Heart right ventricle (tissue), 16 donors: ENCODE results near the gene SDCBP2. TPM values are rescaled to one million over a fixed set of nuclear protein-coding genes. Genes with fewer than 3 reads are reported as not detected.

Source experiments
- ATAC-seq, 8 donors: fragments of 200-7000 bp; cut with Tn5 transposase; one replicate each; pipeline ENCODE4 v1.9.1; 2020; ENCODE audit warnings: mild to moderate bottlenecking in 8 of 8, moderate library complexity in 8 of 8, moderate number of reproducible peaks in 1 of 8
- DNase-seq, 2 donors: peaks; one replicate each; pipeline ENCODE4 v3.0.0-alpha.2; 2020
- H3K27ac ChIP-seq, 10 donors: fragments of 200-600 bp; sonication (generic) in 2 of 10; one replicate each; pipeline versions ENCODE4 v1.5.0 to v1.8.0; 2020 to 2022; ENCODE audit warnings: mild to moderate bottlenecking in 3 of 10
- H3K27me3 ChIP-seq, 7 donors: fragments of 200-600 bp; one replicate each; pipeline ENCODE4 v1.8.0; 2021 to 2022; ENCODE audit warnings: mild to moderate bottlenecking in 2 of 7
- H3K36me3 ChIP-seq, 9 donors: fragments of 200-600 bp; sonication (generic) in 1 of 9; one replicate each; pipeline versions ENCODE4 v1.5.0 to v1.8.0; 2020 to 2022; ENCODE audit warnings: mild to moderate bottlenecking in 2 of 9
- H3K4me1 ChIP-seq, 9 donors: fragments of 200-600 bp; sonication (generic) in 1 of 9; one replicate each; pipeline versions ENCODE4 v1.5.0 to v1.8.0; 2020 to 2022; ENCODE audit warnings: mild to moderate bottlenecking in 4 of 9
- H3K4me3 ChIP-seq, 10 donors: fragments of 200-600 bp; sonication (generic) in 2 of 10; one replicate each; pipeline versions ENCODE4 v1.5.0 to v1.8.0; 2020 to 2022; ENCODE audit warnings: mild to moderate bottlenecking in 7 of 10, moderate library complexity in 2 of 10
- H3K9me3 ChIP-seq, 11 donors: fragments of 200-600 bp in 10 of 11; sonication (generic) in 2 of 11; one replicate each; pipeline versions ENCODE4 v1.5.0 to v1.8.0; 2013 to 2022; ENCODE audit warnings: mild to moderate bottlenecking in 2 of 11, control low read depth in 1 of 11, moderate library complexity in 1 of 11
- CTCF ChIP-seq, 9 donors: fragments of 200-600 bp; sonication (generic) in 2 of 9; IDR thresholded peaks; one replicate each; pipeline versions ENCODE4 v1.5.0 to v1.8.0; 2021 to 2022; ENCODE audit warnings: antibody characterized with exemption in 9 of 9, mild to moderate bottlenecking in 5 of 9, moderate library complexity in 1 of 9
- WGBS, 2 donors: extraction: QIAGEN DNeasy Blood & Tissue Kit; methylation state at CpG; one replicate each; pipeline ENCODE4 v1.1.7; 2013; ENCODE audit warnings: inconsistent platforms in 1 of 2; 5-methylcytosine and 5-hydroxymethylcytosine counted together
- intact Hi-C, 10 donors: fragments of 100-400 bp; cut with DNase I; formaldehyde crosslinking; loops; one replicate each; pipeline versions ENCODE4 v1.11.1 to v1.14.2; 2022
- polyA plus RNA-seq, 2 donors: library from polyadenylated mRNA; stranded (reverse); fragments of 200-250 nt; gene quantifications; one replicate each; pipeline ENCODE4 v1.2.3, GENCODE V29; 2013
- total RNA-seq, 10 donors: library from RNA; stranded (reverse); fragmentation: NEBNext Ultra II Directional in 3 of 10; extraction: Animal tissue kit (Norgen Biotek cat#: 25700) in 3 of 10; gene quantifications; one replicate each; pipeline versions ENCODE4 v1.2.1 to v1.2.4, GENCODE V29; 2021 to 2023
- donor health status: Arrhythmogenic right ventricular cardiomyopathy.
- donor health status: ischemic (EF 13 %, LVEDD 7.1; RV severe dilation, severe dysfunction).
- donor health status: healthy with polysubstance abuse.
- donor health status: DM: no; HTN: yes; CAD: no.
- donor health status: DM: no; HTN: no; CAD: no.
- donor health status: ischemic (EF 25% LVEDD 6.9; RV normal size, moderate dysfunction).
- donor health status: ischemic (EF 25% LVEDD 5.7; RV mildly dilated, moderate dysfunction).
- donor health status: healthy.
- donor health status: DM: yes; HTN: yes; CAD: no.
- donor health status: Ischemic cardiomyopathy.
- donor health status: ischemic (EF 35%, LVEDD 5.7; RV mildly dilated, moderate dysfunction).
- donor health status: nonischemic (EF 11% LVEDD 7.7; RV severe dilation, severe dysfunction).
- donor health status: DM: yes; HTN: yes; CAD: no.
- donor health status: PGD.
- donor health status: ischemic (EF 29% LVEDD 5.4; RV normal size, mild dysfunction).
- donor health status: nonischemic (EF 23%, LVEDD 6.1; RV moderate dilation, normal function).

Gene SDCBP2
- total and polyA plus RNA-seq, 12 donors, result 0.62 to 4.3 (median 2.0) TPM

GRCh38 chr20:1308067-1308701 lies 20.8 kb downstream of the SDCBP2 start:
- no peaks in the 10 kb centered on the region for H3K9me3 ChIP-seq
- peaks cover 0 to 4% (median 2%) of the 10 kb centered on the region in 9 donors for H3K4me1 ChIP-seq
- intact Hi-C loops, result no loop called here
- no peaks in the 10 kb centered on the region for H3K27me3 ChIP-seq
- DNase-seq (no peak), ATAC-seq (no peak)
- H3K4me3 ChIP-seq, result no peak overlapping the region
- no peak overlapping the region for H3K27ac ChIP-seq
- no peak for TF ChIP-seq CTCF (IDR thresholded peaks at IDR 0.05)
- peaks cover 0 to 25% (median 0%) of the 10 kb centered on the region in 9 donors for H3K36me3 ChIP-seq
- WGBS, 2 donors, result 88 to 92% methylated on average over 13 of the region's 13 CpGs

GRCh38 chr20:1307571-1307971 lies 21.4 kb downstream of the SDCBP2 start:
- ATAC-seq (no peak), DNase-seq (no peak)
- no peaks in the 10 kb centered on the region for H3K27me3 ChIP-seq
- H3K4me1 ChIP-seq, result no peaks in the 10 kb centered on the region
- H3K36me3 ChIP-seq, result peaks cover 0 to 25% (median 0%) of the 10 kb centered on the region in 9 donors
- intact Hi-C loops, result no loop called here
- H3K4me3 ChIP-seq, result no peak overlapping the region
- 91 to 92% methylated on average over 13 of the region's 13 CpGs for WGBS, 2 donors
- H3K9me3 ChIP-seq, result no peaks in the 10 kb centered on the region
- no peak overlapping the region for H3K27ac ChIP-seq
- no peak for TF ChIP-seq CTCF (IDR thresholded peaks at IDR 0.05)

- Histone ChIP-seq H3K4me3 (no peak overlapping the region), H3K9me3 (no peaks in the 10 kb centered on the region), H3K27me3 (no peaks in the 10 kb centered on the region), H3K36me3 (peaks cover 0 to 25% (median 0%) of the 10 kb centered on the region in 9 donors), H3K4me1 (no peaks in the 10 kb centered on the region), H3K27ac (no peak overlapping the region)
- no peak for ATAC-seq
- intact Hi-C loops, result no loop called here
- no peak for TF ChIP-seq CTCF (IDR thresholded peaks at IDR 0.05)
- WGBS, 2 donors, result 90 to 95% methylated on average over 10 of the region's 10 CpGs
- no peak for DNase-seq
These were observed 21.8 kb downstream of the SDCBP2 start for GRCh38 chr20:1307171-1307570.

GRCh38 chr20:1306316-1307135 lies 22.4 kb downstream of the SDCBP2 start:
- intact Hi-C loops, result no loop called here
- WGBS, 2 donors, result 83 to 87% methylated on average over 14 of the region's 14 CpGs
- no peak for TF ChIP-seq CTCF (IDR thresholded peaks at IDR 0.05)
- H3K27ac ChIP-seq, result no peak overlapping the region
- H3K36me3 ChIP-seq, result peaks cover 0 to 25% (median 0%) of the 10 kb centered on the region in 9 donors
- no peaks in the 10 kb centered on the region for H3K4me1 ChIP-seq
- DNase-seq (no peak), ATAC-seq (no peak)
- H3K4me3 ChIP-seq, result no peak overlapping the region
- H3K9me3 ChIP-seq, result no peaks in the 10 kb centered on the region
- H3K27me3 ChIP-seq, result no peaks in the 10 kb centered on the region
